PC-9 (cell line): ENCODE results near the gene KRT6C.

Experiments
- CTCF ChIP-seq: fragments of 200-600 bp; sonication (generic); conservative IDR thresholded peaks from 2 replicates; pipeline ENCODE4 v1.6.1; 2017; ENCODE audit warnings: mixed run types, antibody characterized with exemption, mild to moderate bottlenecking, moderate library complexity
- EZH2 ChIP-seq: fragments of 200-600 bp; sonication (generic); IDR thresholded peaks from 2 replicates; pipeline ENCODE4 v1.8.0; 2017; ENCODE audit warnings: antibody characterized with exemption, low read depth

DNA sequence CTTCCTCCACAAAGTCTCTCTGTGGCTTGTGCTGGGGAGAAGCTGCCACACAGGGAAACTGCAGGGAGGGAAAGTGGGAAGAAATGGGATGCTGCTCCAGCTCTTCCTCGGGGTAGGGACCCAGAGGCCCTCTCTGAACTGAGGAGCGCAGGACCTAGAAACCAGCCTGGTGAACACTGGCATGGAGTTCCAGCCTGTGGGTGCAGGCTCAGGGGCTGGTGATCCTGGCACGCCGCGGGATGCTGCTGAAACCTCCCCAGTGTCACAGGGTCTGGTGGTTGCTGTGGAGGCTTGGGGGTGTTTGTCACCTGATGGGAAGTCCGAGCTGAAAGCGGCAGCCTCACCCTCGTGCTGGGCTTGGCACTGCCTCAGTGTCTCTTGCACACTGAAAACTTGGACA is 34.2 kb downstream of the KRT6C start:
- TF ChIP-seq EZH2 (no peak), CTCF (no peak)
